ENCODE results near the gene RAE1.
"Not testable (repeated sequence)": the region's sequence is repeated elsewhere in the genome, so short reads cannot be mapped to it uniquely, and the experiment has no call there.

Gene RAE1

GRCh38 chr20:57417051-57417689 lies 66.1 kb downstream of the RAE1 start:
- DNase-seq = no peak

GRCh38 chr20:57417830-57418780 lies 67.0 kb downstream of the RAE1 start:
- no peak for DNase-seq

GRCh38 chr20:57419479-57419878 lies 68.4 kb downstream of the RAE1 start:
- DNase-seq = not testable (repeated sequence)

- DNase-seq = no peak
Measured at GRCh38 chr20:57420571-57421252, 69.7 kb downstream of the RAE1 start.

- no peak for DNase-seq
Measured at GRCh38 chr20:57421253-57422220, 70.5 kb downstream of the RAE1 start.

- DNase-seq = no peak
Measured at GRCh38 chr20:57422254-57422653, 71.2 kb downstream of the RAE1 start.

- DNase-seq = no peak
Measured at GRCh38 chr20:57425150-57426013, 74.3 kb downstream of the RAE1 start.

GRCh38 chr20:57426271-57426689 lies 75.2 kb downstream of the RAE1 start:
- no peak for DNase-seq

GRCh38 chr20:57426831-57427230 lies 75.8 kb downstream of the RAE1 start:
- no peak for DNase-seq

GRCh38 chr20:57428324-57429158 lies 77.5 kb downstream of the RAE1 start:
- DNase-seq = no peak
